GM10266 (cell line): ENCODE data around the gene TMEM207.

ENCODE experiments used
- DNase-seq: peaks from one replicate; pipeline ENCODE4 v3.0.0; 2012; ENCODE audit errors: extremely low spot score
- CTCF ChIP-seq: IDR thresholded peaks from 2 replicates; pipeline ENCODE4 v1.5.1; 2012; ENCODE audit warnings: mild to moderate bottlenecking, low read depth; ENCODE audit not compliant: control insufficient read depth, insufficient read depth; ENCODE audit errors: missing control alignments

Gene TMEM207

DNA sequence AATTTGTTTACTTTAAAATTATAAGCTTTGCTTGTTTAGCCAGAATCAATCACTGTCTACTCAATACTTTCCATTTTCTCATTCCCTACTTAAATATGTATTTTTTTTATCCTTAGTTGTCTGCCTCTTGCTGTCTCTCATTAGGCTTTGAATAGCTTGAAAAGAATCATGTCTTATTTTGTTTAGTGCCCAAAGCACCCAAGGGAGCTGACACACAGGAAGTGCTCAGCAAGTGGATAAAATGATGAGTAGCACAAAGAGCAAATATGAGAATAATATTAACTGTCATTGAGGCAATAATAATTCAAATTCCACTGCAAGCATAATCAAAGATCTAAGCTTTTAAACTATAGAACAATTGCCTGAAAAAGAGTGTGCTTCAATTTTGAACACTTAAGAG lies 45.2 kb upstream of the TMEM207 start:
- no peak for DNase-seq
- TF ChIP-seq CTCF, result no peak

GRCh38 chr3:190492966-190493365 lies 43.3 kb upstream of the TMEM207 start:
- no peak for DNase-seq
- no peak for TF ChIP-seq CTCF

DNA sequence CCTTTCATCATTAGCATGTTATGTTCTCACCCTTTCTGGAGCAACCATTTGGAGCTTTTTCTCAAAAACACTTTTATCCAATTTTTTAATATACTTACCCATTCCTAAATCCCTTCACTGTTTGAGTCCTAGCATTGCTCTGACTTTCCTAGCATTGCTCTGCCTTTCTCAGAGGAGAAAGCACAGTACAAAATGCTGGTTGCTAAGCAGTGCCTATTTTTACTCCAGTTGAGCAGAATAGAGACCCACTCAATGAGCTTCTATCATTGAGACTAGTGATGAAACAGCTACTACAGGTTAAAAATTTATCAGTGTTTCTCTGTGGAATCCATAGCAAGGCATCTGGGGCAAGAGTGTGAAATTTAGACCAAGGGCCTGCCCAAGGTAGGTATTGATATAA lies 42.4 kb upstream of the TMEM207 start:
- TF ChIP-seq CTCF, result no peak
- DNase-seq, result no peak

DNA sequence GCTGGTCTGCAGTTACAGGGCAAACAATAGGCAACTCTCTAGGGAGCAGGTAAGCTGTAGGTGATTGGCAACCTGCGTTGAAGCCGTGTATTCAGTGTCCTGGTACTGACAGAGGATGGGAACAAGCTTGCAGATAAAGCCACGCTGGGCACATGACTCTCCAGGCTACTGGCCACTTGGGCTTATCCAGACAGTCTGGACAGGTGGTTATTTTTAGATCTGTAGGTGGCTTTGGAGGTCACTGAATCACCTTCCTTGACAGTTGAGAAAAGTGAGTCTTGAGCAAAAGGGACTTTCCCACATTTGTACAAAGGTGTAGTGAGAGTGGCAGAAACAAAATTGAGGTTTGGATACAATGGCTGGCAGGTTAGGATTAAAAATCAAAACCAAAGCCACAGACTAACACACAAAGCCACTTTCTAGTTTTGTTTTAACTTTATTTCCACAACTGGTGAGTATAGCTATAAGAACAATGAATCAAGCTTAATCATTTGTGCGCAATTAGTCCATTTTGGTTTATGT lies 41.9 kb upstream of the TMEM207 start:
- no peak for TF ChIP-seq CTCF
- DNase-seq, result no peak

GRCh38 chr3:190486908-190487607 lies 37.4 kb upstream of the TMEM207 start:
- no peak for TF ChIP-seq CTCF
- DNase-seq, result no peak

DNA sequence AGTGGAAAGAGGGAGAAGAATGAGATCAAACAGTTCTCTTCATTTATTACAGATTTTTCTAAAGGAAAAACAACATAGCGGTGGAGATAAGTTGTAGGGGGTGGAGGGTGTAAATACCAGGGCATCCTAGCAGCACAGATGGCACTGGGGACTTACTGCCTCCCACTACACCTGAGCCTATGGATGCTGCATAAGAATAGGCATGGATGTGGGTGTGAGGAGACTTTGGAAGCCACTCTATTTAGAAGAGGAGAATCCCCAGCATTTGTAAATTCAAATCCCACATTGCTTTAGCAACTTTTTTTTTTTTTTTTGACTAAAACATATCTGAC lies 36.8 kb upstream of the TMEM207 start:
- no peak for DNase-seq
- no peak for TF ChIP-seq CTCF

GRCh38 chr3:190485830-190486532 lies 36.3 kb upstream of the TMEM207 start:
- no peak for DNase-seq
- TF ChIP-seq CTCF, result no peak
